Astrocyte of the cerebellum (primary cell): ENCODE results near the gene CFTR.

Experiments used
- DNase-seq: peaks from one replicate; pipeline ENCODE4 v3.0.0-alpha.2; 2011; ENCODE audit warnings: low read depth
- H3K4me3 ChIP-seq: 2 replicates; pipeline ENCODE4 v1.5.1; 2011; ENCODE audit warnings: mild to moderate bottlenecking, low read depth, low read length, moderate library complexity
- CTCF ChIP-seq: IDR thresholded peaks from 2 replicates; pipeline ENCODE4 v1.5.1; 2012; ENCODE audit warnings: low read length, low read depth, moderate library complexity, mild to moderate bottlenecking; ENCODE audit errors: missing control alignments
- in situ Hi-C: cut with HindIII; loops from 2 replicates; pipeline ENCODE4 v1.10.0; 2017; ENCODE audit warnings: low sequenced_read_pairs

CFTR gene

DNA sequence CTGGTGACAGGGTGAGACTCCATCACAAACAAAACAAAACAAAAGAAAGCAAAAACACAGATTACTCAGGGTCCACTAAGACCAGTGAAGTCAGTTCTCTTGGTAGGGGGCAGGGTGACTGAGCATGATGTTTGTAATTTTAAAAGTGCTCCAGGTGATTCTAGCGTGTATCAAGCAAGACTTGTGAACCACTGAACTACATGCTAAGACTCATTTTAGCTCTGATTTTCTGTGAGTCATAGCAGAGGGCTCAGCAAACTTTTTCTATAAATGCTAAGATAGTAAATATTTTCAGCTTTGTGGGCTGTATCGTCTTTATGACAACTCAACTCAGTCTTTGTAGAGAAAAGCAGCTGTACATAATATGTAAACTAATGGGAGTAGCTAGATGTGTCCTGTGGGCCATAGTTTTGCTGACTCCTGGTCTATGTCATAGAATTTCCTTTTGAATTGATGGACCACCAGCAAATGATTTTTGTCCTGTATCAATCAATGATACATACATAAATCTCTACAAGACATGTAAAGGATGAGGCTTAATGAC is 141.3 kb downstream of the CFTR start:
- H3K4me3 ChIP-seq: no peak overlapping the region
- DNase-seq: no peak
- no peak for TF ChIP-seq CTCF
- in situ Hi-C loops: no loop called here

DNA sequence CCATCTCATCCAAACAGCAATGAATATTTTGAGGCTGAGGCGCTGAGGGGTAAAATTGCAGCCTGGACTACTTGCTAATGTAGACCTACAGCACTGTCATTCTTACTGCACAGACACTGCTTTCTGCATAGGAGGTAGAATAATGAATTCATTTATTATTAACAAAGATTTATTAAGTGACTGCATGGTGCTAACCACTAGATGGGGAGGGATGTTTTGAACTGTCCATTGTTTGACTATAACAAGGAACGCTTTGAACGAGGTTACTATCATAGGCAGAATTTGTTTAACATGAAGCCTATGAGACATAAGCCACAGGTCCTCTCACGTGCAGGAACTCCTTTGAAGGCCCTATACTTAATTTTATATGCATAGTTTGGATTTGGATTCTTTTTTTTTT is 143.8 kb downstream of the CFTR start:
- in situ Hi-C loops: no loop called here
- no peak overlapping the region for H3K4me3 ChIP-seq
- no peak for TF ChIP-seq CTCF
- no peak for DNase-seq

DNA sequence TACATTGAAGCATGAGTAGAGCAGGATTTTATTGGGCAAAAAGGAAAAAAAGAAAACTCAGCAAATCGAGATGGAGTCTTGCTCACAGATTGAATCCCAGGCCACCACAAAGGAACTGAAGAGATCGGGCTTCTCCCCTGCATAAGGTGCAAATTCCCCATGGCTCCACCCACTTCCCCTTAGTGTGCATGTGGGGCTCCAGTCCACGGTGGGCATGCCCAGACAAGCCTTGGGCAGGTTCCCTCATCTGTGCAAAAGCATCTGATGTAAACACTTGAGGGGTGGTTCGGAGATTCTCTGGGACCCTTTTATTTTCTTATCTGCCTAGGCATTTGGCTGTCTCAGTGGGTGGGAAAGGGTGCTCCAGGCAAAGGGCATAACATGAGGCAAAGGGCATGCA is 150.7 kb downstream of the CFTR start:
- in situ Hi-C loops: no loop called here
- no peak overlapping the region for H3K4me3 ChIP-seq
- no peak for DNase-seq
- TF ChIP-seq CTCF: no peak

DNA sequence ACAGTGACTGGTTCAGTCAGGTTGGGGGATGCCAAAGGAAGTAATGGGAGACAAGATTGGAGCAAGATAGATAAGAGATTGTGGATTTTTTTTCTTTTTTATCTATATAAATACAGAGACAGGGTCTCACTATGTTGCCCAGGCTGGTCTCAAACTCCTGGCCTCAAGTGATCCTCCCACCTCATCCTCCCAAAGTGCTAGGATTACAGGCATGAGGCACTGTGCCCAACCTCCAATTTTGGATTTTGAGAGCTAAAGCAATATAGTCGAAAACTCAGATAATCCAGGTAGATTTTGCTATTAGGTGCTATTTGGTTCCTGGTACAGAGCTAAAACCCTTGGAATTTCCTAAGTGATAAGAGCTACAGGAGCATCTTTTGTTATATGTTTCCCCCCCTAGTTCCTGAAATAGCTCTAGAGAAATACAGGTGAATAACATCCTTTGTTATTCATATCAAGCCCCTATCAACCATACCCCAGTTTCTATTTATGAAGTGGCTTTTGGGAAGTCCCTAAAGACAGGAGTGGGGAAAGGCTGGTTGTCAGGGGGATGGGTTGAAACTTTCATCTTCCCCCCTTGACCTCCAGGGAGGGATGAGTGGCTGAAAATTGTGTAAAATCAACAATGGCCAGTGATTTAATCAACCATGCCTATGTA is 151.2 kb downstream of the CFTR start:
- in situ Hi-C loops: no loop called here
- no peak overlapping the region for H3K4me3 ChIP-seq
- no peak for DNase-seq
- TF ChIP-seq CTCF: no peak

GRCh38 chr7:117631652-117632051 is 151.8 kb downstream of the CFTR start:
- no peak overlapping the region for H3K4me3 ChIP-seq
- in situ Hi-C loops: no loop called here
- TF ChIP-seq CTCF: no peak
- DNase-seq: no peak

DNA sequence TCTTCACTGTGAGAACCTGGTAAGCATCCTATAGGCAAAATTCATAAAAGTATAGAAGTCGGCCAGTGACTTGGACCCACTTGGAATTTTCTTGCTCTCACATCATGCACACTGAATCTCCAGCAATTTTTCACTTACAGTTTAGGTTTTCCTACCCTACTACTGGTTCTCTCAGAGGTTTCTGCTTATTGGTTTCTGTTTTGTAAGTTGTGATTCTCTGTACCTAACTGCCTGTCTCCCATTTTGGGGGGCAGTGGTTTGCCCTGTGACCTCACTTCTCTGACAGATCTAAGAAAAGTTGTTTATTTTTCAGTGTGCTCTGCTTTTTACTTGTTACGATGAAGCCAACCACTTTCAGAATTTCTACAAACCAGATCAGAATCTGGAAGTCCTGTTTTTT is 158.1 kb downstream of the CFTR start:
- in situ Hi-C loops: no loop called here
- TF ChIP-seq CTCF: no peak

More for the DNA sequence above, 158.1 kb downstream of the CFTR start:
- no peak overlapping the region for H3K4me3 ChIP-seq
- no peak for DNase-seq
